AG04449 (cell line): ENCODE measurements around the gene BCL6.

Experiments
- CTCF ChIA-PET: fragments of 350-600 bp; formaldehyde crosslinking; extraction: SDS; loops from one replicate; lab custom pipeline; 2021; ENCODE audit warnings: antibody characterized with exemption; lab: Yijun Ruan, JAX
- POLR2A ChIA-PET: fragments of 400-600, 350-600 bp; formaldehyde crosslinking; extraction: SDS; loops from one replicate; lab custom pipeline; 2020; ENCODE audit warnings: antibody characterized with exemption, inconsistent platforms; lab: Yijun Ruan, JAX
- DNase-seq: peaks from one replicate; pipeline ENCODE4 v3.0.0-alpha.2; 2010; ENCODE audit warnings: low read depth, low spot score
- H3K4me3 ChIP-seq: 2 replicates; pipeline ENCODE4 v1.5.1; 2011; ENCODE audit warnings: low read depth, mild to moderate bottlenecking, control low read depth, low read length
- CTCF ChIP-seq: IDR thresholded peaks from one replicate; pipeline ENCODE4 v1.5.1; 2011; ENCODE audit warnings: mild to moderate bottlenecking, moderate library complexity, low read length, control low read depth, inconsistent platforms; ENCODE audit not compliant: insufficient read depth; ENCODE audit errors: missing control alignments

The BCL6 gene

GRCh38 chr3:187728940-187729583, 16.2 kb downstream of the BCL6 start:
- TF ChIP-seq CTCF, result no peak
- POLR2A ChIA-PET, result interaction anchor here (1.2 kb wide), 1 partner anchor 10 kb away, joined by 3 read pairs; no protein-coding TSS in a partner anchor
- no peak overlapping the region for H3K4me3 ChIP-seq
- CTCF ChIA-PET, result no interaction called here
- DNase-seq, result no peak

- DNase-seq, result no peak
- H3K4me3 ChIP-seq, result no peak overlapping the region
- ChIA-PET CTCF (interaction anchor here (2.6 to 3.2 kb wide), 2 partner anchors 11 to 12 kb away, joined by 9 to 13 read pairs; no protein-coding TSS in a partner anchor), POLR2A (interaction anchor here (1.2 kb wide), 1 partner anchor 9 kb away, joined by 3 read pairs; no protein-coding TSS in a partner anchor)
- TF ChIP-seq CTCF, result no peak
Measured at GRCh38 chr3:187728248-187728647, 17.0 kb downstream of the BCL6 start.

GRCh38 chr3:187726564-187726963, 18.7 kb downstream of the BCL6 start:
- ChIA-PET POLR2A (no interaction called here), CTCF (interaction anchor here (1.2 to 3.2 kb wide), 4 partner anchors 10 to 451 kb away, joined by 3 to 13 read pairs (median 7); no protein-coding TSS in a partner anchor)
- no peak overlapping the region for H3K4me3 ChIP-seq
- DNase-seq, result no peak
- TF ChIP-seq CTCF, result no peak

- DNase-seq, result no peak
- H3K4me3 ChIP-seq, result no peak overlapping the region
- CTCF ChIA-PET, result interaction anchor here (1.2 to 3.2 kb wide), 4 partner anchors 10 to 452 kb away, joined by 3 to 13 read pairs (median 7); no protein-coding TSS in a partner anchor
- TF ChIP-seq CTCF, result no peak
- POLR2A ChIA-PET, result no interaction called here
Measured at GRCh38 chr3:187725653-187726370, 19.5 kb downstream of the BCL6 start.

- H3K4me3 ChIP-seq, result no peak overlapping the region
- DNase-seq, result no peak
- TF ChIP-seq CTCF, result no peak
- ChIA-PET CTCF (no interaction called here), POLR2A (no interaction called here)
Measured at GRCh38 chr3:187725224-187725623, 20.0 kb downstream of the BCL6 start.

- ChIA-PET POLR2A (no interaction called here), CTCF (interaction anchor here (1.1 to 2.4 kb wide), 3 partner anchors 8 to 18 kb away, joined by 4 to 12 read pairs (median 6); no protein-coding TSS in a partner anchor)
- TF ChIP-seq CTCF, result no peak
- no peak overlapping the region for H3K4me3 ChIP-seq
- DNase-seq, result no peak
Measured at GRCh38 chr3:187722206-187722612, 23.1 kb downstream of the BCL6 start.
